H1 (cell line): ENCODE results near the gene KRTAP10-4. TPM values are rescaled to one million over a fixed set of nuclear protein-coding genes. Genes with fewer than 3 reads are reported as not detected.

Experiments
- CTCF ChIA-PET: fragments of 300-600 bp; sonication (Branson Sonifier 250); formaldehyde crosslinking; loops from one replicate; lab custom pipeline; 2021; ENCODE audit not compliant: partially characterized antibody; lab: Charles Lee
- POLR2A ChIA-PET: fragments of 300-600 bp; sonication (Branson Sonifier 250); formaldehyde crosslinking; loops from one replicate; lab custom pipeline; 2021; ENCODE audit warnings: inconsistent platforms; ENCODE audit not compliant: partially characterized antibody; lab: Charles Lee
- DNase-seq, 2 experiments: peaks; one replicate each; pipeline versions ENCODE4 v3.0.0 to v3.0.0-alpha.2; 2010 to 2022; ENCODE audit warnings: low spot score in 2 of 2, low read depth in 1 of 2, mixed read lengths in 1 of 2
- FAIRE-seq: peaks from 2 replicates; lab custom pipeline; 2011; peaks lifted over from hg19 to GRCh38; lab: Jason Lieb, UNC
- H2AFZ ChIP-seq: 2 replicates; pipeline ENCODE4 v1.8.1; 2012; ENCODE audit warnings: low read length, inconsistent platforms
- H2AK5ac ChIP-seq: 2 replicates; pipeline ENCODE4 v1.6.1; 2013; ENCODE audit warnings: low read depth, low read length
- H2BK120ac ChIP-seq: replicated peaks from 2 replicates; pipeline ENCODE3; 2013; ENCODE audit warnings: low read depth, low read length, inconsistent platforms
- H2BK12ac ChIP-seq: 2 replicates; pipeline ENCODE4 v1.6.1; 2013; ENCODE audit warnings: low read depth, low read length
- H2BK15ac ChIP-seq: 2 replicates; pipeline ENCODE4 v1.6.1; 2013; ENCODE audit warnings: low read length
- H2BK20ac ChIP-seq: 2 replicates; pipeline ENCODE4 v1.6.1; 2013; ENCODE audit warnings: low read length
- H2BK5ac ChIP-seq: 2 replicates; pipeline ENCODE4 v1.6.1; 2013; ENCODE audit warnings: low read depth, low read length
- H3K14ac ChIP-seq: 2 replicates; pipeline ENCODE4 v1.6.1; 2013; ENCODE audit warnings: inconsistent platforms; ENCODE audit not compliant: insufficient read length
- H3K18ac ChIP-seq: 2 replicates; pipeline ENCODE4 v1.6.1; 2013; ENCODE audit warnings: low read length; ENCODE audit errors: extremely low read depth
- H3K23ac ChIP-seq: 2 replicates; pipeline ENCODE4 v1.6.1; 2013; ENCODE audit warnings: inconsistent platforms; ENCODE audit not compliant: insufficient read length
- H3K23me2 ChIP-seq: 2 replicates; pipeline ENCODE4 v1.6.1; 2013; ENCODE audit warnings: low read depth, low read length
- H3K27ac ChIP-seq: 2 replicates; pipeline ENCODE4 v1.6.1; 2011; ENCODE audit warnings: low read depth, low read length, inconsistent platforms
- H3K27me3 ChIP-seq, 4 experiments: replicated peaks in 1 of 4; 1 replicate in 1 of 4; 2 replicates in 3 of 4; pipeline versions ENCODE4 v1.6.1 to v1.8.1; 2011 to 2013; ENCODE audit warnings: low read length in 3 of 4, mild to moderate bottlenecking in 3 of 4, inconsistent platforms in 2 of 4, mixed read lengths in 2 of 4, moderate library complexity in 1 of 4; ENCODE audit not compliant: control insufficient read depth in 3 of 4, insufficient read depth in 3 of 4; ENCODE audit errors: extremely low read depth in 1 of 4
- H3K36me3 ChIP-seq, 4 experiments: 2 replicates each; pipeline versions ENCODE4 v1.6.1 to v1.8.1; 2011 to 2013; ENCODE audit warnings: mild to moderate bottlenecking in 4 of 4, low read length in 3 of 4, moderate library complexity in 2 of 4, control low read depth in 1 of 4, inconsistent platforms in 1 of 4; ENCODE audit not compliant: insufficient read depth in 4 of 4, control insufficient read depth in 2 of 4
- H3K4ac ChIP-seq: replicated peaks from 2 replicates; pipeline ENCODE3; 2013; ENCODE audit warnings: low read length, low read depth, mixed read lengths, inconsistent platforms; ENCODE audit not compliant: insufficient read length
- H3K4me1 ChIP-seq, 4 experiments: replicated peaks in 1 of 4; 1 replicate in 1 of 4; 2 replicates in 3 of 4; pipeline versions ENCODE4 v1.6.1 to v1.8.1; 2011 to 2013; ENCODE audit warnings: low read length in 3 of 4, inconsistent platforms in 2 of 4, mixed read lengths in 1 of 4; ENCODE audit not compliant: insufficient read depth in 4 of 4, control insufficient read depth in 3 of 4
- H3K4me2 ChIP-seq, 2 experiments: 2 replicates each; pipeline versions ENCODE4 v1.6.1 to v1.8.1; 2011 to 2013; ENCODE audit warnings: low read depth in 2 of 2, low read length in 2 of 2, control low read depth in 1 of 2, inconsistent platforms in 1 of 2, mild to moderate bottlenecking in 1 of 2; ENCODE audit not compliant: insufficient read depth in 1 of 2
- H3K4me3 ChIP-seq, 4 experiments: fragments of 200-600, 300-600 bp in 1 of 4; sonication (generic), shearing (Covaris generic), sonication (Bioruptor Twin) in 1 of 4; 2 replicates each; pipeline versions ENCODE4 v1.5.1 to v1.8.1; 2011 to 2016; ENCODE audit warnings: low read length in 4 of 4, low read depth in 3 of 4, control low read depth in 2 of 4, inconsistent platforms in 2 of 4, mild to moderate bottlenecking in 2 of 4, mixed read lengths in 1 of 4, moderate library complexity in 1 of 4; ENCODE audit not compliant: insufficient read depth in 2 of 4; ENCODE audit errors: extremely low read depth in 1 of 4
- H3K56ac ChIP-seq: replicated peaks from 2 replicates; pipeline ENCODE3; 2013; ENCODE audit warnings: low read depth, mild to moderate bottlenecking, mixed read lengths, low read length, inconsistent platforms; ENCODE audit not compliant: insufficient read length
- H3K79me1 ChIP-seq: 2 replicates; pipeline ENCODE4 v1.6.1; 2013; ENCODE audit warnings: low read depth, low read length, control low read depth
- H3K79me2 ChIP-seq, 2 experiments: 2 replicates each; pipeline versions ENCODE4 v1.6.1 to v1.8.1; 2012 to 2013; ENCODE audit warnings: low read length in 2 of 2, mild to moderate bottlenecking in 2 of 2, inconsistent platforms in 1 of 2; ENCODE audit not compliant: insufficient read depth in 2 of 2, control insufficient read depth in 1 of 2
- H3K9ac ChIP-seq, 4 experiments: replicated peaks in 1 of 4; 1 replicate in 1 of 4; 2 replicates in 3 of 4; pipeline versions ENCODE4 v1.6.1 to v1.8.1; 2011 to 2013; ENCODE audit warnings: low read depth in 3 of 4, low read length in 3 of 4, control low read depth in 2 of 4, mild to moderate bottlenecking in 2 of 4, moderate library complexity in 2 of 4, inconsistent platforms in 1 of 4; ENCODE audit errors: extremely low read depth in 1 of 4
- H3K9me3 ChIP-seq, 2 experiments: 2 replicates each; pipeline versions ENCODE4 v1.6.1 to v1.8.1; 2012 to 2013; ENCODE audit warnings: mild to moderate bottlenecking in 2 of 2, moderate library complexity in 2 of 2, control low read depth in 1 of 2, inconsistent platforms in 1 of 2, low read depth in 1 of 2, low read length in 1 of 2, mixed read lengths in 1 of 2; ENCODE audit not compliant: insufficient read depth in 2 of 2
- H4K20me1 ChIP-seq, 2 experiments: replicated peaks in 1 of 2; 2 replicates each; pipeline versions ENCODE3 to v1.8.1; 2011 to 2013; ENCODE audit warnings: inconsistent platforms in 2 of 2, low read length in 2 of 2, mild to moderate bottlenecking in 1 of 2; ENCODE audit not compliant: insufficient read depth in 2 of 2, control insufficient read depth in 1 of 2
- H4K5ac ChIP-seq: 2 replicates; pipeline ENCODE4 v1.6.1; 2013; ENCODE audit warnings: low read length, low read depth, mixed read lengths, inconsistent platforms; ENCODE audit not compliant: insufficient read length
- H4K8ac ChIP-seq: 2 replicates; pipeline ENCODE4 v1.8.0; 2013; ENCODE audit warnings: mild to moderate bottlenecking, moderate library complexity, low read length, inconsistent platforms; ENCODE audit not compliant: insufficient read depth; ENCODE audit errors: extremely low read depth
- H4K91ac ChIP-seq: replicated peaks from 2 replicates; pipeline ENCODE3; 2013; ENCODE audit warnings: low read length, mixed read lengths, inconsistent platforms; ENCODE audit not compliant: insufficient read length
- BACH1 ChIP-seq: IDR thresholded peaks from 2 replicates; pipeline ENCODE4 v1.6.1; 2012; ENCODE audit warnings: low read length, improper control_type of control experiment
- CBX5 ChIP-seq: fragments of 300-800, 300-1000 bp; sonication (generic); IDR thresholded peaks from 2 replicates; pipeline ENCODE4 v1.7.1; 2016; ENCODE audit warnings: antibody characterized with exemption, low read length, low read depth
- CTBP2 ChIP-seq: IDR thresholded peaks from 2 replicates; pipeline ENCODE4 v1.7.0; 2011; ENCODE audit warnings: borderline replicate concordance, mild to moderate bottlenecking, moderate library complexity, mixed read lengths, low read length; ENCODE audit not compliant: insufficient read depth, insufficient read length
- EZH2 ChIP-seq: fragments of 200-600 bp; sonication (generic); IDR thresholded peaks from 2 replicates; pipeline ENCODE4 v1.7.1; 2012; ENCODE audit warnings: low read depth, mild to moderate bottlenecking, moderate library complexity, low read length, inconsistent platforms; ENCODE audit not compliant: severe bottlenecking
- HDAC6 ChIP-seq: IDR thresholded peaks from one replicate; pipeline ENCODE4 v1.7.1; 2012; ENCODE audit warnings: low read depth, mild to moderate bottlenecking, inconsistent platforms, low read length, moderate library complexity
- RBBP5 ChIP-seq: IDR thresholded peaks from 2 replicates; pipeline ENCODE4 v1.7.1; 2012; ENCODE audit warnings: low read depth, mild to moderate bottlenecking, inconsistent platforms, low read length, moderate library complexity, borderline replicate concordance
- SIRT6 ChIP-seq: IDR thresholded peaks from one replicate; pipeline ENCODE4 v1.7.1; 2012; ENCODE audit warnings: low read length, inconsistent platforms
- TCF12 ChIP-seq: IDR thresholded peaks from 2 replicates; pipeline ENCODE4 v1.6.1; 2011; ENCODE audit warnings: low read depth, mild to moderate bottlenecking, low read length
- YY1 ChIP-seq: IDR thresholded peaks from 2 replicates; pipeline ENCODE4 v1.6.1; 2011; ENCODE audit warnings: low read depth, mild to moderate bottlenecking, low read length
- WGBS, 2 experiments: shearing (Covaris generic) in 1 of 2; methylation state at CpG; one replicate each; pipeline versions ENCODE4 v1.1.6 to v1.1.7; 2013 to 2015; ENCODE audit warnings: low lambda C conversion rate in 2 of 2, mixed read lengths in 2 of 2, inconsistent platforms in 1 of 2, low coverage in 1 of 2, missing lambda C conversion rate in 1 of 2; ENCODE audit not compliant: insufficient replicate concordance in 2 of 2, insufficient coverage in 1 of 2, insufficient read length in 1 of 2; ENCODE audit errors: extremely low coverage in 1 of 2, missing lambda C conversion rate in 1 of 2; 5-methylcytosine and 5-hydroxymethylcytosine counted together
- polyA plus RNA-seq, 7 experiments: library from polyadenylated mRNA; depleted of rRNA in 3 of 7; stranded (reverse) in 5 of 7; unstranded in 2 of 7; fragments of >200 nt in 5 of 7; fragments of 200-250 nt in 2 of 7; gene quantifications; 1 replicate in 5 of 7; 2 replicates in 1 of 7; 4 replicates in 1 of 7; pipeline versions ENCODE4 v1.2.1 to v1.2.3, GENCODE V29; 2011 to 2013; ENCODE audit warnings: missing spikeins in 2 of 7, mixed read lengths in 2 of 7
- total RNA-seq: library from RNA; stranded (reverse); fragmentation: NEBNext Ultra II Directional; extraction: Animal tissue kit (Norgen Biotek cat#: 25700); gene quantifications from 2 replicates; pipeline ENCODE4 v1.2.1, GENCODE V29; 2021

KRTAP10-4 gene
- total and polyA plus RNA-seq, 2 of the 8 experiments (the other 6 are each of a cell fraction or from before 2014, with no cell fraction given) = not detected

GRCh38 chr21:44557491-44558328, 15.8 kb upstream of the KRTAP10-4 start:
- Histone ChIP-seq H2BK120ac (no peak overlapping the region), H2BK5ac (0 out of 2 replicates have a peak overlapping the region, but pooled peaks have one; percentile 16), H3K14ac (no peak overlapping the region), H2BK20ac (no peak overlapping the region), H3K27me3 (no peaks in the 10 kb centered on the region), H3K4me2 (no peak overlapping the region), H2AK5ac (no peak overlapping the region), H4K8ac (0 out of 2 replicates have a peak overlapping the region, but pooled peaks have one; percentile 18), H4K5ac (no peak overlapping the region), H3K4me3 (no peak overlapping the region), H3K18ac (no peak overlapping the region; the same call in 1 of the 2 replicates), H2BK15ac (no peak overlapping the region), H4K20me1 (no peaks in the 10 kb centered on the region), H3K4me1 (peaks cover 2 to 6% (median 4%) of the 10 kb centered on the region in 4 experiments; a peak in 4 of 7 replicates), H3K27ac (no peak overlapping the region), H3K79me1 (no peaks in the 10 kb centered on the region; the same call in 1 of the 2 replicates), H2BK12ac (peak overlapping the region; percentile 50; the same call in 1 of the 2 replicates), H3K9ac (no peak overlapping the region), H3K36me3 (no peaks in the 10 kb centered on the region), H3K79me2 (no peaks in the 10 kb centered on the region), H3K4ac (no peak overlapping the region), H3K56ac (no peak overlapping the region), H2AFZ (no peak overlapping the region), H3K23me2 (no peaks in the 10 kb centered on the region), H3K23ac (no peak overlapping the region), H4K91ac (no peak overlapping the region), H3K9me3 (no peaks in the 10 kb centered on the region)
- TF ChIP-seq BACH1 (no peak), YY1 (no peak), TCF12 (no peak), RBBP5 (no peak), EZH2 (no peak), CBX5 (no peak), CTBP2 (no peak), SIRT6 (no peak), HDAC6 (no peak)
- DNase-seq (peak in 1 of 2 experiments; percentile 46), FAIRE-seq (no peak)
- CTCF ChIA-PET = interaction anchor here (0.6 to 2.0 kb wide), 7 partner anchors 11 to 696 kb away, joined by 3 to 6 read pairs (median 4); no protein-coding TSS in a partner anchor
- WGBS, 2 experiments = 89% methylated on average over 27 of the region's 30 CpGs; no CpG with 5 or more reads in 1 of the 2 experiments
- POLR2A ChIA-PET = interaction anchor here (0.7 to 1.2 kb wide), 3 partner anchors 8 to 61 kb away, joined by 3 to 4 read pairs (median 4); no protein-coding TSS in a partner anchor
